ENCODE results near the gene NSF.
"Not testable (repeated sequence)": the region's sequence is repeated elsewhere in the genome, so short reads cannot be mapped to it uniquely, and the experiment has no call there.

NSF gene

DNA sequence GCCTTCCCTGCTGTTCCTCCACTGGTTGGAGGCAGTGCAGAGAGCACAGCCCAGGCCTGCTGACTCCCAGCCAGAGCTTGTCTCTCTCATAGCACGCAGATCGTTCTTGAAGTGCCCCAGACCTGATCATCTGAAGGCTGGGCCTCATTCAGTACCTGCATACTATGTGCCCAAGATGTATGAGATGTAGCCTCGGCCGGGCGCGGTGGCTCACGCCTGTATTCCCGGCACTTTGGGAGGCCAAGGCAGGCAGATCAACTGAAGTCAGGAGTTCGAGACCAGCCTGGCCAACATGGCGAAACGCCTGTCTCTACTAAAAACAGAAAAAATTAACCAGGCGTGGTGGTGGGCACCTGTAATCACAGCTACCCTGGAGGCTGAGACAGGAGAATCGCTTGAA lies 197.0 kb downstream of the NSF start:
- H3K4me3 ChIP-seq (ENCODE audit: control insufficient read depth, low read depth, low read length), result no peak overlapping the region
- TF ChIP-seq, protein P1, sequence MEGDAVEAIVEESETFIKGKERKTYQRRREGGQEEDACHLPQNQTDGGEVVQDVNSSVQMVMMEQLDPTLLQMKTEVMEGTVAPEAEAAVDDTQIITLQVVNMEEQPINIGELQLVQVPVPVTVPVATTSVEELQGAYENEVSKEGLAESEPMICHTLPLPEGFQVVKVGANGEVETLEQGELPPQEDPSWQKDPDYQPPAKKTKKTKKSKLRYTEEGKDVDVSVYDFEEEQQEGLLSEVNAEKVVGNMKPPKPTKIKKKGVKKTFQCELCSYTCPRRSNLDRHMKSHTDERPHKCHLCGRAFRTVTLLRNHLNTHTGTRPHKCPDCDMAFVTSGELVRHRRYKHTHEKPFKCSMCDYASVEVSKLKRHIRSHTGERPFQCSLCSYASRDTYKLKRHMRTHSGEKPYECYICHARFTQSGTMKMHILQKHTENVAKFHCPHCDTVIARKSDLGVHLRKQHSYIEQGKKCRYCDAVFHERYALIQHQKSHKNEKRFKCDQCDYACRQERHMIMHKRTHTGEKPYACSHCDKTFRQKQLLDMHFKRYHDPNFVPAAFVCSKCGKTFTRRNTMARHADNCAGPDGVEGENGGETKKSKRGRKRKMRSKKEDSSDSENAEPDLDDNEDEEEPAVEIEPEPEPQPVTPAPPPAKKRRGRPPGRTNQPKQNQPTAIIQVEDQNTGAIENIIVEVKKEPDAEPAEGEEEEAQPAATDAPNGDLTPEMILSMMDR (IDR thresholded peaks at IDR 0.05; ENCODE audit: control insufficient read depth, insufficient read depth, low read depth, low read length, missing control alignments), result no peak

DNA sequence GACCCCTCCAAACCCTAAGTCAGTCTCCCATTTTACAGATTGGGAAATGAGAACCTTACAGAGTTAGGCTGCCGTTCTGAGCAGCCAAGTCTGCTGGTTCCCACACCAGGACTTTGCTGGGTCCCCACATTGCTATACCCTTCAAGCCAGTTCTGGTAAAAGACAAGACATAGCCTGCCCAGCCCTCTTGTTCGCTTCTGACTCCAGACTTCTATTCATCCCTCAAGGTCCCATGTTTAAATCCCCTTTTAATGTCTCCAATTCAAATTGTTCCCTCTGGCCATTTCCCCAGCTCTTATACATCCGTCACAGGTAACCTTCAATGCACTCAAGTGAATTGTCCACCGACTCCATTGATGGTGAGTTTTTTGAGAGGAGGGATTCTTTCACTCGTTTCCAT lies 197.8 kb downstream of the NSF start:
- no peak for DNase-seq (ENCODE audit: low read depth)
- H3K4me3 ChIP-seq (ENCODE audit: control insufficient read depth, low read depth, low read length), result no peak overlapping the region
- TF ChIP-seq, protein P1 (IDR thresholded peaks at IDR 0.05; ENCODE audit: control insufficient read depth, insufficient read depth, low read depth, low read length, missing control alignments), result no peak

More for the DNA sequence above, 197.0 kb downstream of the NSF start:
- DNase-seq (ENCODE audit: low read depth), result no peak

DNA sequence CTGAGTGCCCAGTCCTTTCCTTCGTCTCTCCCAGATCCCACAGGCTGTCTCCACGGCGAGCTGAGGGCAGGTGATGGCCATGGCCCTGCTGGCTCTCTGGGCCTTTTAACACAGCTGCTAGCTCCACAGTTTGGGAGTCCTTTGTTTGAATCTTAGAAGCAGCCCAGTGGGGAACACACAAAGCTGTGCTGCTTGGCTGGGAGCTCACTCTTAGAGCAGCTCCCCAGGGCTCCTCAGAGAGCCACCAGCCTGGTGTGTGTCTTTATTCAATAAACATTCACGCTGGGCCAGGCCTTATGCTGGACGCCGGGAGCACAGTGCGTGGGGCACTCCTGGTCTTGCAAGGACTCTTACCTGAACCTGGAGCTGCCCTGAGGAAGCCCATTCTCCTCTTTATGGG lies 198.3 kb downstream of the NSF start:
- TF ChIP-seq, protein P1 (IDR thresholded peaks at IDR 0.05; ENCODE audit: control insufficient read depth, insufficient read depth, low read depth, low read length, missing control alignments), result no peak
- no peak for DNase-seq (ENCODE audit: low read depth)
- H3K4me3 ChIP-seq (ENCODE audit: control insufficient read depth, low read depth, low read length), result no peak overlapping the region

DNA sequence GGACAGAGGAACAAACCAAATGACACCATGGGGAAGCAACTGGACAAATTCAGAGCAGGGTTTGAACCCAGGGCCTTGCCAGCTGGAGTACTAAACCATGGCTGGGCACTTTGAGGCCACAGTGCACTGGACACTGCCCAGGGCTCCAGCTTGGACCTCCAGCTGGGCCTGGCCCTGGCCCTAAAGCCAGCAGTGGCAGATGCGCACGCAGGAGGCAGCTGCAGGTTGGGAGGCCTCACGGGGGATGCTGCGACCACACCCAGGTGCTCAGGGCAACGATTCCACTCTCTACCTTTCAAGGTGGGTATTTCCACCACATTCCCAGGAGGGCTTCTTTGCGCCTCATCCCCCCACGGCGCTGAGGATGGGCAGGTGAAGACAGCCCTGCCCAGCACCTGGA lies 199.1 kb downstream of the NSF start:
- TF ChIP-seq, protein P1 (IDR thresholded peaks at IDR 0.05; ENCODE audit: control insufficient read depth, insufficient read depth, low read depth, low read length, missing control alignments), result no peak
- DNase-seq (ENCODE audit: low read depth), result no peak
- H3K4me3 ChIP-seq (ENCODE audit: control insufficient read depth, low read depth, low read length), result no peak overlapping the region

DNA sequence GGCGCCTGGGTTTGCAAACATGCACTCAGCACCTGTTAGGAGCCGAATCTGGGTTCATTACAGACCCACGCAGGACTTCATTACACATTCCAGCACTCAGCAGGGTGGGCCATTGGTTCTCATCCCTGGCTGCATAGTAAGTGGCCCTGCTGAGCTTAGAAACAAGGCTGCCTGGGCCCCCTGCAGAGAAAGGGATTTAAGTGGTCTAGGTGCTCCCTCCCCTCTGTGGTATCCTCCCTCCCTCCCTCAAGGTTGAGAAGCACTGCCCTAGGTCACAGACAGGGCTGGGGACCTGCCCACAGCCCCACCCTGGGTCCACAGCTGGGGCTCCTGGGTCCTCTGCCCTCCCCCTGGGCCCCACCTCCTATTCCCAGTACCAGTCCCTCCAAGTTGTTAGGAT lies 199.7 kb downstream of the NSF start:
- no peak for DNase-seq (ENCODE audit: low read depth)
- TF ChIP-seq, protein P1 (IDR thresholded peaks at IDR 0.05; ENCODE audit: control insufficient read depth, insufficient read depth, low read depth, low read length, missing control alignments), result no peak
- H3K4me3 ChIP-seq (ENCODE audit: control insufficient read depth, low read depth, low read length), result no peak overlapping the region

DNA sequence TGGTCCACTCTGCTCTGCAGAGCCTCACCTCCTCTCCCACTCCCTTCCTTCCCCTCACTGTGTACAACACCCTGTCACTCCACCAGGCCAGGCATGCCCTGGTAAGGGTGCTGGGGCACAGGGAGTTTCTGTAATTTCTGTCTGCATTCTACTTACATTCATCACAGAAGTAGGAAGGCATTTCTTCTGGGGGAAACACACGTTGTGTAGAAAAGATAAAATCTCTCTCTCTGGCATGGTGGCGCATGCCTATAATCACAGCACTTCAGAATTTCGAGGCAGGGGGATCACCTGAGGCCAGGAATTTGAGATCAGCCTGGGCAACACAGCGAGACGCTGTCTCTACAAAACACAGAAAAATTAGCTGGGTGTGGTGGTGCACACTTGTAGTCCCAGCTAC lies 201.1 kb downstream of the NSF start:
- no peak overlapping the region for H3K4me3 ChIP-seq (ENCODE audit: control insufficient read depth, low read depth, low read length)
- DNase-seq (ENCODE audit: low read depth), result no peak
- TF ChIP-seq, protein P1 (IDR thresholded peaks at IDR 0.05; ENCODE audit: control insufficient read depth, insufficient read depth, low read depth, low read length, missing control alignments), result no peak

DNA sequence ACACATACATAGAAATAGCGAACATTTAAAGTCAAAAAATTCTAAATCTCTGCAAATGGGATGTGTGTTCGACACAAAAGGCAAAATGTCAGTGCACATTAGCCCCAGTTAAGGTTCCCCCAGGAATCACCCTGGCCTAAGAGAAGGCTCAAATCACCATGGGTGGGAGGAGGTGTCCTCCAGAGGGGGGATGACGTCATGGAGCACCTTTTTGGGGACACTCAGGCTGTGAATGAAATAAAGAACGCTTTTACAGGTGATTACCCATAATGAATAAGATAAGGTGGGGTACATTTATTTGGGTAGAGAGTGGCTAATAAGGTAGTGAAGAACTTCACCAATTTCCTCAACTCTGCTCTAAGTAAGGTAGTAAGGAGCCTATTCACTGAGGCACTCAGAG lies 201.6 kb downstream of the NSF start:
- H3K4me3 ChIP-seq (ENCODE audit: control insufficient read depth, low read depth, low read length), result no peak overlapping the region
- TF ChIP-seq, protein P1 (IDR thresholded peaks at IDR 0.05; ENCODE audit: control insufficient read depth, insufficient read depth, low read depth, low read length, missing control alignments), result no peak
- DNase-seq (ENCODE audit: low read depth), result no peak

DNA sequence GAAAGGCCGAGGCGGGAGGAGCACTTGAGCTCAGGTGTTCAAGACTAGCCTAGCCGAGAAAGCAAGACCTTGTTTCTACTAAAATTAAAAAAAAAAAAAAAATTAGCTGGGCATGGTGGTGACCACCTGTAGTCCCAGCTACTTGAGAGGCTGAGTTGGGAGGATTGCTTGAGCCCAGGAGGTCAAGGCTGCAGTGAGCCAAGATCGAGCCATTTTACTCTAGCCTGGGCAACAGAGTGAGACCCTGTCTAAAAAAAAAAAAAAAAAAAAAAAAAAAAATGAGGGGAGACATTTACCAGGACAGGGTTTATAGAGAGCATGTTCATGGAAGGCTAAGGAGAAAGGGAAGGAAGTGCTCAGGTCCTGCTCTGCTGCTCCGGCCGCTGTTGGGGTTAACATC lies 202.6 kb downstream of the NSF start:
- DNase-seq (ENCODE audit: low read depth); H3K4me3 ChIP-seq (ENCODE audit: control insufficient read depth, low read depth, low read length): not testable (repeated sequence)

All from AG09309 (cell line).